GM10266 (cell line): ENCODE measurements around the gene UNC119.
A peak's percentile ranks its signal among the peaks of the same experiment; 100 is the strongest.

ENCODE experiments used
- DNase-seq: peaks from one replicate; pipeline ENCODE4 v3.0.0; 2012; ENCODE audit errors: extremely low spot score
- TF ChIP-seq, protein P1 (sequence below): IDR thresholded peaks from 2 replicates; pipeline ENCODE4 v1.5.1; 2012; ENCODE audit warnings: mild to moderate bottlenecking, low read depth; ENCODE audit not compliant: control insufficient read depth, insufficient read depth; ENCODE audit errors: missing control alignments

The UNC119 gene

DNA sequence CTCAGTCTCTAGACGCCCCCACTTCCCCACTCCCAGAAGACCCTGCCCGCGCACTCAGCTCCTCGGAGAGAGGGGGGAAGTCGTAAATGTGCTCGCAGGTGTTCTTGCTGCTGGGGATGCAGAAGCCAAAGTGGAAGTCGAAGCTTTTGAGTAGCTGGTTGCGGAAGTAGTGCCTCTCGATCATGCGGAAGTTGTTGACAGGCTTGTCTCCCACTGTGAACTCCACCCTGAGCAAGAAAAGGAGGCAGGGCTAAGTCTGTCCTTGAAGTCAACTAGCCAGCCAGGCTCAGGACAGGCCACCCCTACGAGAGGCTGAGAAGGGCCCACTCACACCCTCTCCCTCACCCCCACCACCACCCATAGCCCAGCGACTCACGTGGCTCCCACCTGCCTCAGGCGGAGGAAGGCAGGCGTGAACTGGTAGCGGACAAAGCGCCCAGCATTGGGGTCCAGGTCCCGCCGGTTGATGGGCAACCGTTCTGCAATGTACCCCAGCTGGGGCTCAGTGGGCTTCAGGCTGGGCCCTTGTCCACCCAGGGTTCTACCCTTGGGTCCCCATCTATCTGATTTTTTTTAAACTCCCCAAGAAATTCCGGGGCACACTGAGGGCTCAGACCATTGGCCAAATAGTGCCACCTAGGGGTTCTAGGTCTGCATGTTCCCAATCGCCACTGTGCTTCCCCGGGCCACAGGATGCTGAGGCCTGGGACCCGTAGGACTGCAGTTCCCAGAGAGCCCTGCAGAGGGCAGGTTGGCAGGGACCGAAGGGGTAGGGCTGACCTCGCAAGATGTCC is 4.6 kb downstream of the UNC119 start:
- TF ChIP-seq, protein P1, sequence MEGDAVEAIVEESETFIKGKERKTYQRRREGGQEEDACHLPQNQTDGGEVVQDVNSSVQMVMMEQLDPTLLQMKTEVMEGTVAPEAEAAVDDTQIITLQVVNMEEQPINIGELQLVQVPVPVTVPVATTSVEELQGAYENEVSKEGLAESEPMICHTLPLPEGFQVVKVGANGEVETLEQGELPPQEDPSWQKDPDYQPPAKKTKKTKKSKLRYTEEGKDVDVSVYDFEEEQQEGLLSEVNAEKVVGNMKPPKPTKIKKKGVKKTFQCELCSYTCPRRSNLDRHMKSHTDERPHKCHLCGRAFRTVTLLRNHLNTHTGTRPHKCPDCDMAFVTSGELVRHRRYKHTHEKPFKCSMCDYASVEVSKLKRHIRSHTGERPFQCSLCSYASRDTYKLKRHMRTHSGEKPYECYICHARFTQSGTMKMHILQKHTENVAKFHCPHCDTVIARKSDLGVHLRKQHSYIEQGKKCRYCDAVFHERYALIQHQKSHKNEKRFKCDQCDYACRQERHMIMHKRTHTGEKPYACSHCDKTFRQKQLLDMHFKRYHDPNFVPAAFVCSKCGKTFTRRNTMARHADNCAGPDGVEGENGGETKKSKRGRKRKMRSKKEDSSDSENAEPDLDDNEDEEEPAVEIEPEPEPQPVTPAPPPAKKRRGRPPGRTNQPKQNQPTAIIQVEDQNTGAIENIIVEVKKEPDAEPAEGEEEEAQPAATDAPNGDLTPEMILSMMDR: peak; percentile 87
- peak; percentile 86 for DNase-seq

DNA sequence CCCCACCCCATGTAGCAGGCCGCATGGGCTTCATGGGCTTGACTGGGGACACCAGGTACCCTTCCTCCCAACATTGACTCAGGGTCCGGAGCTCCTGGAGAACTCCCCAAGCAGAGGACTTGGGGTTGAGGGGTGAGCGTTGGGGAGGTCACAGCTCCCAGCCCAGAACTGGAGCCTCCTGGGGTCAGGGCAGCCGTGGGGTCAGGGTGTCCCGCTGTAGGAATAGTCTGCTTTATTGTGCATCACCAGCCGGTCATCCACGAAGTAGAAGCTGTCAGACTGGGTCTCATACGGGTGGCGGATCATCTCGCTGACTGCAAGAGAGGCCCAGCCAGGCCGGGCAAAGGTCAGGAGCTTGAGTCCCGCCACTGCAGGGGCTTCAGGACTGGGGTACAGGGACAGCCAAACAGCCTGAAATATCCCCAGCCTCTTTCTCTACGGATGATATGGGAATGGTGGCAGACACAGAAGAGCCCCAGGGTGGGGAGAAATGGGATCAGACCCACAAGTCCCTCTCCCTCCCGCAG is 5.3 kb downstream of the UNC119 start:
- TF ChIP-seq, protein P1: no peak
- no peak for DNase-seq

DNA sequence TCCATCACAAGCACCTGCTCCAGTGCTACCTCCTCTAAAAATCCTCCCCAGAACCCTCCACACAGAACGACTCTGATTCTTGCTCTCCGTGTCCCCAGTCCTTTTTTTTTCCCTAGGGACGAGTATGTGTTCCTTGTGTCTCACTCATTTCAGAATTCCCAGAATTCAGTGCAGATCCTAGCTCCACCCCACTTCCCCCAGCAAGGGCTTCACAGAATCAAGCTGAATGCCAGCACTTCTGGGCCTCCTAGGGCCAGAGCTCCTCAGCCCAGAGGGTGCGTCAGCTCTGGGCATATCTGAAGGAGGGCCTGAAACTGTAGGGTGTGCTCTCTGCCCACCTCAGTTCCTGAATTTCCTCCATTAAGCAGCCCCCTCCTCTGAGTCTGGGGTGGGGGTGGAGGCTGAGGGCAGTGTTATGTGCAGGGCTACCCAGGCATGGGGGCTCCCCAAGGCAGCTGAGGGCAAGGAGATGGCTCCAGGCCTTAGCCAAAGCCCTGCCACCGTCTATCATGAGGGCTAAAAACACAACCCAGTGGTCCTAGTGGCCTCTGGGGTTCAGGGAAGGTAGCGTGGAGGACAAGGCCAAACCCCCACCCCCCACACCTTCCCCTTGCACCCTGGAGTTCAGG is 6.5 kb downstream of the UNC119 start:
- DNase-seq: no peak
- TF ChIP-seq, protein P1: no peak

DNA sequence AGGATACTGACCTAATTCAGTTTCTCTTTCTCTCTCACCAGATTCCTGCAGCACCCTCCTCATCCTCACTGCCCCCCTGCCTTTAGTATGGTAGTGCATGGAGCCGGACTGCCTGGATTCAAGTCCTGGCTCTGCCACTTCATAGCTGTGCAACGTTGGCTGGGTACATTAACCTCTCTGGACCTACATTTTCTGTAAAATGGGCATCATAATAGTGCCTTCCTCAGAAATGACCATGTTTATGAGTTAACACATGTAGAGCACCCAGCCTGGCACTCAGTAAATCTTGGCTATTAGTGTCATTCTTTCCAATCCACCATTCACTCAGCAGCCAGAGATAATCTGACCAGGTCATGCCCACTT is 7.3 kb downstream of the UNC119 start:
- TF ChIP-seq, protein P1: no peak
- DNase-seq: no peak

DNA sequence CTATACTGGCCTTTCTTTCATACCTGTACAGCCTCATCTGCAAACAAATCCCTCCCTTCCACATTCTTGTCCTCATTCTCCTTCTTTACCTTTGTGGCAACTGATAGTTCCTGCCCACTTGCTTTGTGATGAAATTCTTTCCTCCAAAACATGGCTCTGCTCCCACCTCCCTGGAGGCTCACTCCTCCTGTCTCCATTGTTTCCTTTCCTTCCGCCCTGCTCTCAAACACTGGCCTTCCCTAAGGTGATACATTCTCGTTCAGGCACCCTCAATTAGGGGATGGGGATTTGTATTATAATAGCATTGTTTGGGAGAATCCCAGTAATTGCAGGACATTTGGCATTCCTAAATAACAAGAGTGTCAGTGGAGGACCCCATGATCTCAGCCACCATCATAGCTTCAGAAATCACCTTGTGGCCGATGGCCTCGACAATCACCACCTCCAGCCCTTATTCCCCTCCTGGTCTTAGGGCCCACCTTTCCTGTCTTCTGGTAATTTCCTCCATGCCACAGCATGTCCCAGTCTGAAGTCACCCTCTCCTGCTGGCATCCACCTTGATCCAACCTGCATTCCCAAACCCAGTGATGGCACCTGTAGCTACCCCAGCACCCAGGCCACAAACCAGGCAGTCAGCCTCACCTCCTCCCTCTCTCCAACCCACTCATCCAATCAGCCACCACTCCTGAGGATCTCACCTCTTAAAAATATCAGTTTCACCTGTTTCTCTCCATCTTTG is 7.9 kb downstream of the UNC119 start:
- TF ChIP-seq, protein P1: no peak
- DNase-seq: no peak

DNA sequence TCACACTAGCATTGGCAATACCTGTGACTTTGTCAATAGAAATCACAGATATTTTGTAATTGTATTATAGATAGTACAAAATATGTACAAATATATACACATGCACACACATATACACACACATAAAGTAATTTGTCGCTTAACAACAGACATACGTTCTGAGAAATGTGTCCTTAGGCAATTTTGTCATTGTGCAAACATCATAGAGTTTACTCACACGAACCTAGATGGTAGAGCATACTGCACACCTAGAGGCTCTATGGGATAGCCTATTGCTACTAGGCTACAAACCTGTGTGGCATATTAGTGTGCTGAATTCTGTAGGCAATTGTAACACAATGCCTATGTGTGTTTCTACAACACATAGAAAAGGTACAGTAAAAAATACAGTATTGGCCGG is 11.0 kb downstream of the UNC119 start:
- TF ChIP-seq, protein P1: no peak
- no peak for DNase-seq
